ENCODE results near the gene PNN. TPM values are rescaled to one million over a fixed set of nuclear protein-coding genes. Genes with fewer than 3 reads are reported as not detected.
"Not testable (repeated sequence)": the region's sequence is repeated elsewhere in the genome, so short reads cannot be mapped to it uniquely, and the experiment has no call there.

Gene PNN
- total RNA-seq, 2 donors from 2014 or later: 29.8 to 32.7 TPM

GRCh38 chr14:39229601-39230110 is 54.6 kb downstream of the PNN start:
- WGBS: 80% methylated on average over 3 of the region's 3 CpGs
- no peaks in the 10 kb centered on the region for H3K36me3 ChIP-seq
- H3K27me3 ChIP-seq (replicated peaks; ENCODE audit: insufficient read depth): no peaks in the 10 kb centered on the region
- no peak for DNase-seq (ENCODE audit: low spot score)
- no peaks in the 10 kb centered on the region for H3K9me3 ChIP-seq
- TF ChIP-seq POLR2A (IDR thresholded peaks at IDR 0.05): no peak
- no peak for TF ChIP-seq POLR2AphosphoS5 (IDR thresholded peaks at IDR 0.05)
- no peaks in the 10 kb centered on the region for H3K4me1 ChIP-seq (replicated peaks)
- H3K27ac ChIP-seq: no peak overlapping the region
- intact Hi-C loops (cut with DNase I): no loop called here
- no peak overlapping the region for H3K4me3 ChIP-seq

GRCh38 chr14:39230416-39231035 is 55.5 kb downstream of the PNN start:
- intact Hi-C loops (cut with DNase I): no loop called here
- TF ChIP-seq POLR2AphosphoS5 (IDR thresholded peaks at IDR 0.05) (no peak), POLR2A (IDR thresholded peaks at IDR 0.05) (no peak), CTCF (IDR thresholded peaks at IDR 0.05) (no peak)
- no peaks in the 10 kb centered on the region for H3K4me1 ChIP-seq (replicated peaks)
- H3K27me3 ChIP-seq (replicated peaks; ENCODE audit: insufficient read depth): no peaks in the 10 kb centered on the region
- no peak overlapping the region for H3K27ac ChIP-seq
- no peak overlapping the region for H3K4me3 ChIP-seq
- no peaks in the 10 kb centered on the region for H3K36me3 ChIP-seq
- DNase-seq (ENCODE audit: low spot score): no peak
- WGBS: 84% methylated on average over 5 of the region's 5 CpGs
- H3K9me3 ChIP-seq: no peaks in the 10 kb centered on the region

- DNase-seq (ENCODE audit: low spot score); H3K27me3 ChIP-seq (replicated peaks; ENCODE audit: insufficient read depth); H3K27ac ChIP-seq; H3K9me3 ChIP-seq; H3K36me3 ChIP-seq; H3K4me3 ChIP-seq; H3K4me1 ChIP-seq (replicated peaks); intact Hi-C loops (cut with DNase I): not testable (repeated sequence)
- 94% methylated on average over 11 of the region's 11 CpGs for WGBS
Observed at GRCh38 chr14:39231751-39232553, 56.9 kb downstream of the PNN start.

Other genes starting within 250 kb of the PNN start
- gene SEC23A, start 72.0 kb upstream of the PNN start, total RNA-seq: 100 to 1,000 TPM in 1 of 2 donors, 10 to 100 TPM in 1; 54.7 to 102 TPM
- 10 to 100 TPM; 13.2 to 22.3 TPM for gene GEMIN2, start 60.9 kb upstream of the PNN start, total RNA-seq
- 10 to 100 TPM; 20.1 to 26.5 TPM for gene TRAPPC6B, start 4.9 kb upstream of the PNN start, total RNA-seq
- 10 to 100 TPM; 28.7 to 45.4 TPM for gene MIA2, start 58.7 kb downstream of the PNN start, total RNA-seq